ENCODE results near the gene DDIT3.
"Not testable (repeated sequence)": the region's sequence is repeated elsewhere in the genome, so short reads cannot be mapped to it uniquely, and the experiment has no call there.

Gene DDIT3

GRCh38 chr12:57525615-57526383 is 5.5 kb upstream of the DDIT3 start:
- no peak for DNase-seq (ENCODE audit: low read depth)

GRCh38 chr12:57524814-57525614 is 4.7 kb upstream of the DDIT3 start:
- DNase-seq (ENCODE audit: low read depth): no peak

- DNase-seq (ENCODE audit: low read depth): no peak
These were observed 3.6 kb upstream of the DDIT3 start for GRCh38 chr12:57523706-57524614.

- peak; percentile 55 for DNase-seq (ENCODE audit: low read depth)
These were observed 2.8 kb upstream of the DDIT3 start for GRCh38 chr12:57522887-57523705.

- peak; percentile 94 for DNase-seq (ENCODE audit: low read depth)
These were observed 1.9 kb upstream of the DDIT3 start, which contains the start of gene MBD6 for GRCh38 chr12:57522011-57522886. Gene MBD6, plus strand, starts transcription at chr12:57522824. Its CDS starts 1,480 bp downstream, at chr12:57524304.

DNA sequence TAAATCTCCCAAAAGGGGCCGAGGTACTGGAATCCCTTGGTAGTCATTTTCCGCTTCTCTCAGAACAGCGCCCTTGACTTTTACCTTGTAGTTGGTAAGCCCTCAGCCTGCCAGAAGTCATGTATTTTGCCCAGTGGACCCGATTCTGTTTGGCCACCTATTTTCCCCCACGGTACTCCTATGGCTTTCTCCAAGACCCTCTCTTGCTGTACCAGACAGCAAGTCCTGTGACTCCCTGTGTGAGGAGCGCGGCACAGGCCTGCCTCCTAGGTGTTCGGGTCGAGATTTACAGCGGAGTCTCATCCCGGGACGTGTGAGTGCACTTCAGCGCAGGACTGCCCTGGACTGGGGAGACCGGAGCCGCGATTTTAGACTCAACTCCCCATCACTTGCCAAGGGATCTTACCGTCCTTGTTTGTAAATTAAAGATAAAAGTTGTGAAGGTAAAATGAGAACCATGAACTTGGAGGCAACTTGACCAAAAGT is 1.3 kb upstream of the DDIT3 start:
- no peak for DNase-seq (ENCODE audit: low read depth)

DNA sequence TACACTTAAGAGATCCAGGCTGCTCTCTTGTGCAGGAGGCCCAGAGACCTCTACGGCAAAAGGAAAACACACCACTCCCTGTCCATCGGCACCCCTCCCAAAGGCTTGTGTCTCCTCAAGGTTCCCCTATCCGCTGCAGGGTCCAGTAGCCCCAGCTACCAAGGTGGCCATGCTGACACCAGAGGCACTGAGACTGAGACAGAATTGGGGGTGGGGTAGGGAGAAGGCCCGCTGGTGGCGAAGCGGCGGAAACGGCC is 590 bp downstream of the DDIT3 start:
- no peak for DNase-seq (ENCODE audit: low read depth)

GRCh38 chr12:57518920-57519795 is 1.2 kb downstream of the DDIT3 start:
- DNase-seq (ENCODE audit: low read depth): peak; percentile 83

- DNase-seq (ENCODE audit: low read depth): peak; percentile 50
These were observed 2.0 kb downstream of the DDIT3 start for GRCh38 chr12:57518176-57518919.

- DNase-seq (ENCODE audit: low read depth): not testable (repeated sequence)
These were observed 2.6 kb downstream of the DDIT3 start for GRCh38 chr12:57517718-57518117.

DNA sequence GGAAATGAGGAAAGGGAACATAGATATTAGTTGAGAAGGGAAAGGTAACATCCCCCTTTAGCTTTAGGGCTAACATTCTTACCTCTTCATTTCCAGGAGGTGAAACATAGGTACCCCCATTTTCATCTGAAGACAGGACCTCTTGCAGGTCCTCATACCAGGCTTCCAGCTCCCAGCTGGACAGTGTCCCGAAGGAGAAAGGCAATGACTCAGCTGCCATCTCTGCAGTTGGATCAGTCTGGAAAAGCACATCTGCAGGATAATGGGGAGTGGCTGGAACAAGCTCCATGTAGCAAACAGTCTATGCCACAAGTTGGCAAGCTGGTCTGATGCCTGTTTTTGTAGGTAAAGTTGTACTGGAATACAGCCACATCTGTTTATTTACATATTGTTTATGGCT is 3.1 kb downstream of the DDIT3 start:
- DNase-seq (ENCODE audit: low read depth): peak; percentile 68

DNA sequence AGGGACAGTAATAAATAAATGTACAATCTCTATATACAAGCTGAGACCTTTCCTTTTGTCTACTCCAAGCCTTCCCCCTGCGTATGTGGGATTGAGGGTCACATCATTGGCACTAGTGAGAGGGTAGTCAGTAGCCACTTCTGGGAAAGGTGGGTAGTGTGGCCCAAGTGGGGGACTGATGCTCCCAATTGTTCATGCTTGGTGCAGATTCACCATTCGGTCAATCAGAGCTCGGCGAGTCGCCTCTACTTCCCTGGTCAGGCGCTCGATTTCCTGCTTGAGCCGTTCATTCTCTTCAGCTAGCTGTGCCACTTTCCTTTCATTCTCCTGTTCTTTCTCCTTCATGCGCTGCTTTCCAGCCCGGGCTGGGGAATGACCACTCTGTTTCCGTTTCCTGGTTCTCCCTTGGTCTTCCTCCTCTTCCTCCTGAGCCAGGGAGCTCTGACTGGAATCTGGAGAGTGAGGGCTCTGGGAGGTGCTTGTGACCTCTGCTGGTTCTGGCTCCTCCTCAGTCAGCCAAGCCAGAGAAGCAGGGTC is 3.6 kb downstream of the DDIT3 start:
- no peak for DNase-seq (ENCODE audit: low read depth)

DNA sequence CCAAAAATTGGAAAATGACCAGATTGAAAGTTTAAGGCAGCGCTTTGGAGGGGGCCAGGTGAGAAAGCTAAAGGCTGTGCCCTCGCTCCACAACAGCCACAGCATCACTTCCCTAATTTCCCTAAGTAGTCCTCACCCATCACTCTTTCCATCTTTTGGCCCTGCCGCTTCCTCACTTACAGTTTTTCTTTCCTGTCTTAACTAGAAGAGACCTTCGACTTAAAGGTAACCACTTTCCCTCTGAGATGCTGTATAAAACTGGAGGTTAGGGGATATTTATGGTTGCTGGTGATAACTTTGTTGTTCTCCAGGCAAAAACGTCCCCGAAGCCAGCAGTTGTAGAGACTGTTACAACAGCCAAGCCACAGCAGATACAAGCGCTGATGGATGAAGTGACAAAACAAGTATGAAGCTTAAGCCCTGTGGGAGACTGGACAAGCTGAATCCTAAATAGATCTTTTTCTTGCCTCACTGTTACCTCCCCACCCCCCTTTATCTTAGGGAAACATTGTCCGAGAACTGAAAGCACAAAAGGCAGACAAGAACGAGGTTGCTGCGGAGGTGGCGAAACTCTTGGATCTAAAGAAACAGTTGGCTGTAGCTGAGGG is 4.3 kb downstream of the DDIT3 start:
- no peak for DNase-seq (ENCODE audit: low read depth)

- no peak for DNase-seq (ENCODE audit: low read depth)
These were observed 4.8 kb downstream of the DDIT3 start for GRCh38 chr12:57515408-57515933.

GRCh38 chr12:57514720-57515407 is 5.5 kb downstream of the DDIT3 start:
- DNase-seq (ENCODE audit: low read depth): no peak

DNA sequence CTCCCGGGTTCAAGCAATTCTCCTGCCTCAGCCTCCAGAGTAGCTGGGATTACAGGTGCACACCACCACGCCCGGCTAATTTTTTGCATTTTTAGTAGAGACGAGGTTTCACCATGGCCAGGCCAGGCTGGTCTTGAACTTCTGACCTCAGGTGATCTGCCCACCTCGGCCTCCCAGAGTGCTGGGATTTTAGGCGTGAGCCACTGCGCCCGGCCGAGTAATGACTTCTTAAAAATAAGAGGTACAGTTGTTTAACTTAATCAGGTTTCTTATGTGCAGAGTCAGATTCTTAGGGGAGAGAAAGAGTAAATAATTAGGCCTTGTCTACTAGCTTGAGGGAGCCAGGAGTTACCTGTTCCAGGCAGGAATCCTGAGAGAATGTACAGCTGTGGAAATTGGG is 6.1 kb downstream of the DDIT3 start:
- not testable (repeated sequence) for DNase-seq (ENCODE audit: low read depth)

DNA sequence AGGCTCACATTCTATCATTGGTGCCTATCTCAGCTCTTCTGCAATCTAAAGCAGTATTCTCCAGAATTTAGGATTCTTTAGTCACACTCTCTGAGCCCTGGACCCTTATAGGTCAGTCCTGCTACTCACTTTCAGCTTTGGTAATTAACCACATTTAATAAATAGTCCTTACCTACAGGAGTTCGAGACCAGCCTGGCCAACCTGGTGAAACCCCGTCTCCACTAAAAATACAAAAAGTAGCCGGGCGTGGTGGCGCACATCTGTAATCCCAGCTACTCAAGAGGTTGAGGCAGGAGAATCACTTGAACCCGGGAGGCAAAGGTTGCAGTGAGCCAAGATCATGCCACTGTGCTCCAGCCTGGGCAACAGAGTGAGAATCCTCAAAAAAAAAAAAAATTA is 6.6 kb downstream of the DDIT3 start:
- not testable (repeated sequence) for DNase-seq (ENCODE audit: low read depth)

All from fibroblast of gingiva (primary cell).